ENCODE measurements around the gene COL4A6.

DNA sequence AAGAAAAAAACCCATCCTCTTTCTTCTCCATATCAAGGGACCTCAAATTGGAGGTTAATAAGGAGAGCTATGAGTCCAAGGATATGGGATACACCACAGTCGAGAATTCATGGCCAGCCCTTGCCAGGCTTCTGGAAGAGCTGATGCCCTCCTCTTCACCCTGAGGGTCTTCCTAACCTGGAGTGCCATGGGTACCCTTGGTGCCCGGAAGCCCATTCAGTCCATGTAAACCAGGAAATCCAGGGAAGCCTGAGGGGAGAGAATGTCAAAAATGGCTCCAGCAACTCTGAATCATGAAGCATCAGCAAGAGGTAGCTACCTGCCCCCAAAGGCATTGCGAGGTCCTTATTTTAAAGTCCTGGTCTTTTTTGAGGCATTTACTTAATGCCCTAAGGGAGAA, 268.5 kb downstream of the COL4A6 start:
- TF ChIP-seq, protein P1, sequence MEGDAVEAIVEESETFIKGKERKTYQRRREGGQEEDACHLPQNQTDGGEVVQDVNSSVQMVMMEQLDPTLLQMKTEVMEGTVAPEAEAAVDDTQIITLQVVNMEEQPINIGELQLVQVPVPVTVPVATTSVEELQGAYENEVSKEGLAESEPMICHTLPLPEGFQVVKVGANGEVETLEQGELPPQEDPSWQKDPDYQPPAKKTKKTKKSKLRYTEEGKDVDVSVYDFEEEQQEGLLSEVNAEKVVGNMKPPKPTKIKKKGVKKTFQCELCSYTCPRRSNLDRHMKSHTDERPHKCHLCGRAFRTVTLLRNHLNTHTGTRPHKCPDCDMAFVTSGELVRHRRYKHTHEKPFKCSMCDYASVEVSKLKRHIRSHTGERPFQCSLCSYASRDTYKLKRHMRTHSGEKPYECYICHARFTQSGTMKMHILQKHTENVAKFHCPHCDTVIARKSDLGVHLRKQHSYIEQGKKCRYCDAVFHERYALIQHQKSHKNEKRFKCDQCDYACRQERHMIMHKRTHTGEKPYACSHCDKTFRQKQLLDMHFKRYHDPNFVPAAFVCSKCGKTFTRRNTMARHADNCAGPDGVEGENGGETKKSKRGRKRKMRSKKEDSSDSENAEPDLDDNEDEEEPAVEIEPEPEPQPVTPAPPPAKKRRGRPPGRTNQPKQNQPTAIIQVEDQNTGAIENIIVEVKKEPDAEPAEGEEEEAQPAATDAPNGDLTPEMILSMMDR (IDR thresholded peaks at IDR 0.05 in 8 of 11, conservative IDR thresholded peaks at IDR 0.05 in 3 of 11), result no peak
- TF ChIP-seq POLR2A (IDR thresholded peaks at IDR 0.05), result no peak
